ENCODE data around the gene KIF3A. TPM values are rescaled to one million over a fixed set of nuclear protein-coding genes. Genes with fewer than 3 reads are reported as not detected.

KIF3A gene
- polyA plus RNA-seq, 1 donor from 2014 or later: 94.4 TPM

DNA sequence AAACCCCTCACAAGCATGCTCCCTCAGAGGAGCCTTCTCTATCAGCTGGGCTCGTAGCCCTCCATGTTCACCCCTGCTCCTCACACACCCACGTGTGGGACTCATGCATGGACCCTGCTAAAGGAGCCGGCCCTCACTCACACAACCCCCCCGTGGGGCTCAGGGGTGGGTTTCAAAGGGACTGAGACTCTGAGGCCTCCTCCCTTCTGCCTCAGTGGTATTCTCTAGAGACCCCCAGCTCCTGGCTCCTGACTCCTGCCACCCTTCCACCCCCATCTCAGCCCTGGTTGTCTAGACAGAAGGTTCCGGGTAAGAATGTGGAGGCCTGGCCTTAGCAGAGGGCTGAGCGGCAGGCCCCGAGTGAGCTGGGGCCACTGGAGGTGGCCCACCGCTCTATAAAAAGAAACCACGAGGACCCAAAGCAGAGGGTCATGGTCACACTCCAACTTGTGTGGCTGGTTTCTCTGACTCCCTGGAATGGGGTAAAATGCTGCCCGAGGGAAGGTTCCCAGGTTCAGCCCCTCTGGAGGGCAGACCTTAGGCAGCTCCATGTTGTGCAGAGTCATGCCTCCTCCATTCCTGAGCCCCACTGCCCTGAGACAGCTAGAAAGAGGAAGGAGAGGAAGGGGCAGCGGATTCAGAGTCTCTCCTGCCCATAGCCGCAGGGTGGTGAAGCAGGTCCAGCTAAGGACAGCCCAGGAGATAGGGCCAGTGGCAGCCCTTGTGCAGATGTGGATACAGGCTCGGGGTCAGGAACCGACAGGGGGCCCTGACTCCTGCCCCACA is 28.9 kb upstream of the KIF3A start:
- no peaks in the 10 kb centered on the region for H3K36me3 ChIP-seq (ENCODE audit: insufficient read depth, low read length)
- H3K4me3 ChIP-seq (ENCODE audit: low read length): no peak overlapping the region
- H3K9ac ChIP-seq (ENCODE audit: low read length): no peak overlapping the region
- H3K4me2 ChIP-seq (ENCODE audit: low read length): no peak overlapping the region
- H3K79me2 ChIP-seq (replicated peaks; ENCODE audit: insufficient read depth, low read length): peaks cover 8% of the 10 kb centered on the region
- H3K9me2 ChIP-seq (ENCODE audit: insufficient read depth, low read length): no peaks in the 10 kb centered on the region
- no peak overlapping the region for H3K27ac ChIP-seq (ENCODE audit: low read length)
- H2AFZ ChIP-seq (ENCODE audit: low read depth, low read length): no peak overlapping the region
- no peaks in the 10 kb centered on the region for H3K27me3 ChIP-seq (ENCODE audit: insufficient read depth, low read depth, low read length)
- no peaks in the 10 kb centered on the region for H3K9me3 ChIP-seq (ENCODE audit: low read length)
- TF ChIP-seq MXI1 (conservative IDR thresholded peaks at IDR 0.05; ENCODE audit: poor library complexity, severe bottlenecking): no peak
- no peak for TF ChIP-seq TAF1 (IDR thresholded peaks at IDR 0.05; ENCODE audit: low read depth)
- TF ChIP-seq EP300 (conservative IDR thresholded peaks at IDR 0.05; ENCODE audit: poor library complexity, severe bottlenecking): no peak
- no peak for TF ChIP-seq RAD21 (conservative IDR thresholded peaks at IDR 0.05)
- no peak for TF ChIP-seq SMC3 (conservative IDR thresholded peaks at IDR 0.05; ENCODE audit: poor library complexity)
- TF ChIP-seq POLR2AphosphoS5 (IDR thresholded peaks at IDR 0.05): no peak
- TF ChIP-seq REST (IDR thresholded peaks at IDR 0.05; ENCODE audit: borderline replicate concordance): no peak
- no peak for TF ChIP-seq EZH2 (IDR thresholded peaks at IDR 0.05; ENCODE audit: borderline replicate concordance, insufficient read depth, low read length, poor library complexity, severe bottlenecking)
- no peaks in the 10 kb centered on the region for H3F3A ChIP-seq (ENCODE audit: insufficient read depth, low read length, poor library complexity, severe bottlenecking)
- no peaks in the 10 kb centered on the region for H4K20me1 ChIP-seq (ENCODE audit: insufficient read depth)

DNA sequence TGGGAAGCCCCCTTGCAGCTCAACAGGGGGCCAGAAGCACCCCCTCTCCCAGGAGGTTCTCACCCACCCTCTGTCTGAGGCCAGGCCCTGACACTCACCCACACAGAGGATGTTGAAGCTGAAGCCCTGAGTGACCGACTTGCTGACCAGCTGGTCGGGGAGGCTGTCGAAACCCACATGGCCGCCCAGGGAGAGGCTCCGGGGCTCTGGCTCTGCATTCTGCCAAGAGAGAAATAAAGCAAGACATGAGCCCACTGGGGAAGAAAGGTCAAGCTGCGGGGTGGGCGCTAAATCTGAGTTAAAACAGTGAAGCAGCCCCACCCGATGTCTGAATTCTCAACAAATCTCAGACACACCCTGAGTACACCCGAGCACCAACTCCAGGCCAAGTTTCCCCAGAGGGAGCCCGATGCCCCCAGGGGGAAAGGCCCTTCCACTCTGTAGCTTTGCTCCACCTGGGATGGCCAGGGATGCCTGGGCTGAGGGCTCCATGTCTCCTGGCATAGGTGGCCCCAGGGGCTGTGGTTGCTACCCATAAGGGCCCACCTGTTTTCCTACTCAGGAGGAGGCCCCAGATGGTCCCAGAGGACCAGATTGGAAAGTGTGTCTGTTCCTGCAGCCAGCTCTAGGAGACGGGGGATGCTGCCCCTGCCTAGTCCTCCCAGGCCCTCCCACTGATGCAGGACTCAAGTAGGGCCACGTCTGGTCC is 28.1 kb upstream of the KIF3A start:
- H4K20me1 ChIP-seq (ENCODE audit: insufficient read depth): no peaks in the 10 kb centered on the region
- no peak overlapping the region for H3K4me2 ChIP-seq (ENCODE audit: low read length)
- no peaks in the 10 kb centered on the region for H3K9me3 ChIP-seq (ENCODE audit: low read length)
- H3K79me2 ChIP-seq (replicated peaks; ENCODE audit: insufficient read depth, low read length): peaks cover 8% of the 10 kb centered on the region
- H3K4me3 ChIP-seq (ENCODE audit: low read length): no peak overlapping the region
- H3K27ac ChIP-seq (ENCODE audit: low read length): no peak overlapping the region
- no peaks in the 10 kb centered on the region for H3K9me2 ChIP-seq (ENCODE audit: insufficient read depth, low read length)
- TF ChIP-seq TAF1 (IDR thresholded peaks at IDR 0.05; ENCODE audit: low read depth): no peak
- TF ChIP-seq REST (IDR thresholded peaks at IDR 0.05; ENCODE audit: borderline replicate concordance): no peak
- TF ChIP-seq MXI1 (conservative IDR thresholded peaks at IDR 0.05; ENCODE audit: poor library complexity, severe bottlenecking): no peak
- TF ChIP-seq RAD21 (conservative IDR thresholded peaks at IDR 0.05): no peak
- no peak for TF ChIP-seq CTCF (IDR thresholded peaks at IDR 0.05; ENCODE audit: poor library complexity, severe bottlenecking)
- no peak for TF ChIP-seq POLR2AphosphoS5 (IDR thresholded peaks at IDR 0.05)
- TF ChIP-seq EP300 (conservative IDR thresholded peaks at IDR 0.05; ENCODE audit: poor library complexity, severe bottlenecking): no peak
- H3K36me3 ChIP-seq (ENCODE audit: insufficient read depth, low read length): no peaks in the 10 kb centered on the region
- H2AFZ ChIP-seq (ENCODE audit: low read depth, low read length): no peak overlapping the region
- H3K9ac ChIP-seq (ENCODE audit: low read length): no peak overlapping the region
- no peaks in the 10 kb centered on the region for H3K27me3 ChIP-seq (ENCODE audit: insufficient read depth, low read depth, low read length)
- H3F3A ChIP-seq (ENCODE audit: insufficient read depth, low read length, poor library complexity, severe bottlenecking): no peaks in the 10 kb centered on the region

Data from neural cell (in vitro differentiated cells).